Measurements from ENCODE around the gene SLC4A8. TPM values are rescaled to one million over a fixed set of nuclear protein-coding genes. Genes with fewer than 3 reads are reported as not detected.
A peak's percentile ranks its signal among the peaks of the same experiment; 100 is the strongest.

SLC4A8 gene
- total and polyA plus RNA-seq, 9 of the 15 experiments (the other 6 are each of a cell fraction or from before 2014, with no cell fraction given), result 0.04 to 1.5 (median 0.12) TPM; not detected in 2

GRCh38 chr12:51522696-51523095, 98.1 kb downstream of the SLC4A8 start (continued):
- peak; percentile 68 for TF ChIP-seq PKNOX1 (IDR thresholded peaks at IDR 0.05)
- TF ChIP-seq HDAC1 (IDR thresholded peaks at IDR 0.05), result peak in 1 of 2 experiments; percentile 78; a peak in 2 of 4 replicates
- TF ChIP-seq RCOR1 (IDR thresholded peaks at IDR 0.05; ENCODE audit: borderline replicate concordance in 1 of 2, low read depth in 2 of 2, low read length in 2 of 2), result peak in 1 of 2 experiments; percentile 95; a peak in 2 of 4 replicates
- TF ChIP-seq HDAC2 (IDR thresholded peaks at IDR 0.05), result peak; percentile 78; the same call in 1 of the 2 replicates
- TF ChIP-seq POLR2AphosphoS5 (IDR thresholded peaks at IDR 0.05; ENCODE audit: control insufficient read depth, insufficient read depth, low read depth, low read length), result peak; percentile 32; the same call in 1 of the 2 replicates
- peak; percentile 34; the same call in 1 of the 2 replicates for TF ChIP-seq KHSRP (IDR thresholded peaks at IDR 0.05)
- TF ChIP-seq MCM5 (IDR thresholded peaks at IDR 0.05; ENCODE audit: low read depth), result no peak

- DNase-seq (ENCODE audit: extremely low read depth in 1 of 4, low spot score in 3 of 4), result no peak
- Histone ChIP-seq H3K9me3 (replicated peaks; ENCODE audit: control insufficient read depth, insufficient read depth, low read depth, low read length) (no peaks in the 10 kb centered on the region), H4K20me1 (replicated peaks; ENCODE audit: control insufficient read depth, insufficient read depth, low read length) (peaks cover 9% of the 10 kb centered on the region), H3K9me1 (ENCODE audit: control insufficient read depth, insufficient read depth, low read length) (no peaks in the 10 kb centered on the region), H3K9ac (ENCODE audit: insufficient read depth in 1 of 2, low read depth in 2 of 2, low read length in 2 of 2) (peak overlapping the region in 1 of 2 experiments; percentile 10; a peak in 1 of 4 replicates), H3K27me3 (ENCODE audit: control insufficient read depth in 2 of 2, insufficient read depth in 2 of 2, low read length in 2 of 2) (peaks cover under 1 to 31% of the 10 kb centered on the region in 2 experiments; a peak in 4 of 5 replicates), H3K4me2 (ENCODE audit: insufficient read depth, low read length) (no peak overlapping the region), H2AFZ (ENCODE audit: low read depth, low read length) (no peak overlapping the region), H3K4me3 (no peak overlapping the region), H3K27ac (ENCODE audit: extremely low read depth, low read depth, low read length) (no peak overlapping the region), H3K4me1 (replicated peaks in 1 of 2; ENCODE audit: control insufficient read depth in 2 of 2, insufficient read depth in 2 of 2, low read length in 2 of 2) (peaks cover 0 to 5% of the 10 kb centered on the region in 2 experiments; a peak in 3 of 5 replicates), H3K36me3 (ENCODE audit: control insufficient read depth, insufficient read depth, low read length) (no peaks in the 10 kb centered on the region), H3K79me2 (ENCODE audit: control insufficient read depth, insufficient read depth, low read length) (no peaks in the 10 kb centered on the region)
- in situ Hi-C loops (cut with MboI) (no loop called here), intact Hi-C loops (cut with micrococcal nuclease) (no loop called here)
- ChIA-PET POLR2A (interaction anchor here (1.1 kb wide), 1 partner anchor 12 kb away, joined by 4 read pairs; no protein-coding TSS in a partner anchor), CTCF (ENCODE audit: low intra/inter-chr PET ratio) (no interaction called here)
- FAIRE-seq, result no peak
- ATAC-seq, result no peak
- BruUV-seq (replicated peaks), result no TSS peak
- WGBS (ENCODE audit: insufficient coverage, low coverage, missing lambda C conversion rate), result 2% methylated on average over 6 of the region's 6 CpGs
- no peak for TF ChIP-seq NR2F6 (CRISPR knock-in tag; IDR thresholded peaks at IDR 0.05)
- TF ChIP-seq TEAD4 (IDR thresholded peaks at IDR 0.05; ENCODE audit: low read length), result peak; percentile 20; the same call in 1 of the 2 replicates
- no peak for TF ChIP-seq TEAD4 (CRISPR knock-in tag; IDR thresholded peaks at IDR 0.05; ENCODE audit: borderline replicate concordance)
- TF ChIP-seq RBM15 (IDR thresholded peaks at IDR 0.05; ENCODE audit: insufficient read depth, low read length), result no peak
- TF ChIP-seq SOX6 (IDR thresholded peaks at IDR 0.05), result peak; percentile 46; the same call in 1 of the 2 replicates
- no peak for TF ChIP-seq HBP1 (CRISPR knock-in tag; IDR thresholded peaks at IDR 0.05)
- no peak for TF ChIP-seq NFE2 (IDR thresholded peaks at IDR 0.05; ENCODE audit: low read depth)
- no peak for TF ChIP-seq FOXJ2 (tag; IDR thresholded peaks at IDR 0.05)
- no peak for TF ChIP-seq RNF2 (IDR thresholded peaks at IDR 0.05)
Observed at GRCh38 chr12:51524386-51524901, 99.8 kb downstream of the SLC4A8 start.

All from K562 (cell line).